Measurements from ENCODE around the gene TUBGCP2.

The TUBGCP2 gene

GRCh38 chr10:133336577-133337369 lies 28.1 kb upstream of the TUBGCP2 start, which contains the start of gene CALY:
TSS of gene CALY (minus strand) at chr10:133336896. CDS start at chr10:133328989, 7,907 bp downstream.
- peaks cover 51 to 70% of the 10 kb centered on the region in 2 experiments for H3K27me3 ChIP-seq (ENCODE audit: control insufficient read depth in 1 of 2, insufficient read depth in 1 of 2, low read length in 2 of 2)
- H2BK120ac ChIP-seq (ENCODE audit: low read depth, low read length), result no peak within 1 kb of the TSS
- H4K91ac ChIP-seq (ENCODE audit: low read length), result peak within 1 kb of the TSS; percentile 66
- H3K4me2 ChIP-seq (ENCODE audit: low read length, poor library complexity, severe bottlenecking), result no peak within 1 kb of the TSS
- no peak within 1 kb of the TSS for H2BK12ac ChIP-seq (ENCODE audit: low read length in 2 of 2)
- peaks cover 21% of the 10 kb centered on the region for H3K4me1 ChIP-seq (ENCODE audit: control insufficient read depth, insufficient read depth, low read depth, low read length)
- no peak within 1 kb of the TSS for H2AFZ ChIP-seq (ENCODE audit: low read depth, low read length)
- no peak within 1 kb of the TSS for H3K14ac ChIP-seq (ENCODE audit: low read length in 2 of 2)
- H3K9me3 ChIP-seq (ENCODE audit: control insufficient read depth, low read length), result no peaks in the 10 kb centered on the region
- no peak within 1 kb of the TSS for H3K4ac ChIP-seq (ENCODE audit: low read depth in 1 of 2, low read length in 2 of 2)
- 67% methylated on average over 61 of the region's 63 CpGs for WGBS
- peaks cover 0 to 5% of the 10 kb centered on the region in 2 experiments for H3K36me3 ChIP-seq (ENCODE audit: control insufficient read depth in 1 of 2, insufficient read depth in 2 of 2, low read depth in 1 of 2, low read length in 2 of 2)
- H3K79me1 ChIP-seq (replicated peaks; ENCODE audit: low read length, poor library complexity, severe bottlenecking), result no peaks in the 10 kb centered on the region
- H3K4me3 ChIP-seq (ENCODE audit: insufficient read depth in 1 of 2, low read depth in 1 of 2, low read length in 2 of 2), result peak within 1 kb of the TSS; percentile 29 to 68
- DNase-seq, result no peak
- H2AK5ac ChIP-seq (ENCODE audit: low read length, severe bottlenecking), result no peak within 1 kb of the TSS
- no peak within 1 kb of the TSS for H2BK5ac ChIP-seq (ENCODE audit: low read depth, low read length, poor library complexity, severe bottlenecking)
- no peak within 1 kb of the TSS for H3K23ac ChIP-seq (ENCODE audit: low read length in 2 of 2)
- no peak within 1 kb of the TSS for H2BK15ac ChIP-seq (ENCODE audit: low read depth, poor library complexity, severe bottlenecking)
- no peak within 1 kb of the TSS for H3K18ac ChIP-seq (ENCODE audit: low read depth in 1 of 2, low read length in 2 of 2)
- no peak within 1 kb of the TSS for H3K9ac ChIP-seq (ENCODE audit: low read length)
- no peak within 1 kb of the TSS for H3K27ac ChIP-seq (ENCODE audit: low read length, poor library complexity, severe bottlenecking)
- H4K8ac ChIP-seq (ENCODE audit: low read length), result no peak within 1 kb of the TSS

GRCh38 chr10:133336118-133336576 lies 27.5 kb upstream of the TUBGCP2 start:
- no peaks in the 10 kb centered on the region for H3K79me1 ChIP-seq (replicated peaks; ENCODE audit: low read length, poor library complexity, severe bottlenecking)
- peaks cover 0 to 5% of the 10 kb centered on the region in 2 experiments for H3K36me3 ChIP-seq (ENCODE audit: control insufficient read depth in 1 of 2, insufficient read depth in 2 of 2, low read depth in 1 of 2, low read length in 2 of 2)
- peaks cover 21% of the 10 kb centered on the region for H3K4me1 ChIP-seq (ENCODE audit: control insufficient read depth, insufficient read depth, low read depth, low read length)
- 27% methylated on average over 14 of the region's 41 CpGs for WGBS
- H3K14ac ChIP-seq (ENCODE audit: low read length in 2 of 2), result no peak overlapping the region
- H3K9me3 ChIP-seq (ENCODE audit: control insufficient read depth, low read length), result no peaks in the 10 kb centered on the region
- H4K91ac ChIP-seq (ENCODE audit: low read length), result peak overlapping the region; percentile 46
- no peak for DNase-seq
- no peak overlapping the region for H2AK5ac ChIP-seq (ENCODE audit: low read length, severe bottlenecking)
- no peak overlapping the region for H3K27ac ChIP-seq (ENCODE audit: low read length, poor library complexity, severe bottlenecking)
- no peak overlapping the region for H2AFZ ChIP-seq (ENCODE audit: low read depth, low read length)
- no peak overlapping the region for H3K4me3 ChIP-seq (ENCODE audit: insufficient read depth in 1 of 2, low read depth in 1 of 2, low read length in 2 of 2)
- no peak overlapping the region for H2BK15ac ChIP-seq (ENCODE audit: low read depth, poor library complexity, severe bottlenecking)
- no peak overlapping the region for H3K18ac ChIP-seq (ENCODE audit: low read depth in 1 of 2, low read length in 2 of 2)
- no peak overlapping the region for H2BK12ac ChIP-seq (ENCODE audit: low read length in 2 of 2)
- no peak overlapping the region for H3K9ac ChIP-seq (ENCODE audit: low read length)
- no peak overlapping the region for H3K4me2 ChIP-seq (ENCODE audit: low read length, poor library complexity, severe bottlenecking)
- H4K8ac ChIP-seq (ENCODE audit: low read length), result no peak overlapping the region
- H2BK120ac ChIP-seq (ENCODE audit: low read depth, low read length), result no peak overlapping the region
- no peak overlapping the region for H3K23ac ChIP-seq (ENCODE audit: low read length in 2 of 2)
- H2BK5ac ChIP-seq (ENCODE audit: low read depth, low read length, poor library complexity, severe bottlenecking), result no peak overlapping the region
- peaks cover 52 to 73% of the 10 kb centered on the region in 2 experiments for H3K27me3 ChIP-seq (ENCODE audit: control insufficient read depth in 1 of 2, insufficient read depth in 1 of 2, low read length in 2 of 2)
- no peak overlapping the region for H3K4ac ChIP-seq (ENCODE audit: low read depth in 1 of 2, low read length in 2 of 2)

- 17% methylated on average over 41 of the region's 75 CpGs for WGBS
- Histone ChIP-seq H3K27ac (ENCODE audit: low read length, poor library complexity, severe bottlenecking) (no peak overlapping the region), H3K4me3 (ENCODE audit: insufficient read depth in 1 of 2, low read depth in 1 of 2, low read length in 2 of 2) (peak overlapping the region; percentile 18 to 68), H2AFZ (ENCODE audit: low read depth, low read length) (no peak overlapping the region), H3K36me3 (ENCODE audit: control insufficient read depth in 1 of 2, insufficient read depth in 2 of 2, low read depth in 1 of 2, low read length in 2 of 2) (peaks cover 0 to 5% of the 10 kb centered on the region in 2 experiments), H2AK5ac (ENCODE audit: low read length, severe bottlenecking) (no peak overlapping the region), H3K9me3 (ENCODE audit: control insufficient read depth, low read length) (no peaks in the 10 kb centered on the region), H4K91ac (ENCODE audit: low read length) (no peak overlapping the region), H2BK12ac (ENCODE audit: low read length in 2 of 2) (no peak overlapping the region), H2BK5ac (ENCODE audit: low read depth, low read length, poor library complexity, severe bottlenecking) (no peak overlapping the region), H4K8ac (ENCODE audit: low read length) (no peak overlapping the region), H3K27me3 (ENCODE audit: control insufficient read depth in 1 of 2, insufficient read depth in 1 of 2, low read length in 2 of 2) (peaks cover 52 to 73% of the 10 kb centered on the region in 2 experiments), H2BK120ac (ENCODE audit: low read depth, low read length) (no peak overlapping the region), H3K79me1 (replicated peaks; ENCODE audit: low read length, poor library complexity, severe bottlenecking) (no peaks in the 10 kb centered on the region), H3K23ac (ENCODE audit: low read length in 2 of 2) (peak overlapping the region in 1 of 2 experiments; percentile 36), H3K4ac (ENCODE audit: low read depth in 1 of 2, low read length in 2 of 2) (no peak overlapping the region), H2BK15ac (ENCODE audit: low read depth, poor library complexity, severe bottlenecking) (peak overlapping the region; percentile 67), H3K4me2 (ENCODE audit: low read length, poor library complexity, severe bottlenecking) (peak overlapping the region; percentile 59), H3K9ac (ENCODE audit: low read length) (peak overlapping the region; percentile 77), H3K14ac (ENCODE audit: low read length in 2 of 2) (no peak overlapping the region), H3K4me1 (ENCODE audit: control insufficient read depth, insufficient read depth, low read depth, low read length) (peaks cover 21% of the 10 kb centered on the region), H3K18ac (ENCODE audit: low read depth in 1 of 2, low read length in 2 of 2) (peak overlapping the region in 1 of 2 experiments; percentile 18)
- peak; percentile 69 for DNase-seq
These were observed 26.8 kb upstream of the TUBGCP2 start for GRCh38 chr10:133335246-133336117.

Data from mesenchymal stem cell (in vitro differentiated cells and primary cell).